Measurements from ENCODE around the gene NRP2.

NRP2 gene

DNA sequence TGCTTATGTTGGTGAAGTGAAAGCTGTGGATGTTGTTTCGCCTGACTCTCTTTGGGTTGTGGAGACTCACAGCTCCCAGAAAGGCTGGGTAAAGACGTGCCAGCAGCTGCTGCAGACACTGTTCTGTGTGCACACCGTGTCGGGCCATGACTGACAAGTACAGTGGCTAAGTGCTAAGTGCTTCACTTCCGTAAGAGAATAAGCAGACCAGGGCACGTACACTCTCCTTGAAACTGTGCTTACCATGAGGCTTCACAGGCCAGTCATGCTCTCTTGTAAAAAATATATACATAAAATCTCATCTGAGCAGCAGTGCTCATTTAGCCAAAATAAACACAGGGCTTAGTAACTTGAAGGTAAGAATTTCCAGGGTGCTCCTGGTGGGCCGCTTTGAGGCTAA lies 86.0 kb downstream of the NRP2 start:
- ATAC-seq (replicated peaks) (no peak), DNase-seq (no peak)
- Mint-ChIP-seq H3K27ac (no peak overlapping the region), H3K9me3 (no peaks in the 10 kb centered on the region), H3K4me3 (no peak overlapping the region), H3K4me1 (ENCODE audit: low read depth in 2 of 2) (peaks cover 2 to 3% of the 10 kb centered on the region in 2 donors), H3K27me3 (peaks cover 39 to 59% of the 10 kb centered on the region in 2 donors), H3K36me3 (ENCODE audit: insufficient read depth) (no peaks in the 10 kb centered on the region)

DNA sequence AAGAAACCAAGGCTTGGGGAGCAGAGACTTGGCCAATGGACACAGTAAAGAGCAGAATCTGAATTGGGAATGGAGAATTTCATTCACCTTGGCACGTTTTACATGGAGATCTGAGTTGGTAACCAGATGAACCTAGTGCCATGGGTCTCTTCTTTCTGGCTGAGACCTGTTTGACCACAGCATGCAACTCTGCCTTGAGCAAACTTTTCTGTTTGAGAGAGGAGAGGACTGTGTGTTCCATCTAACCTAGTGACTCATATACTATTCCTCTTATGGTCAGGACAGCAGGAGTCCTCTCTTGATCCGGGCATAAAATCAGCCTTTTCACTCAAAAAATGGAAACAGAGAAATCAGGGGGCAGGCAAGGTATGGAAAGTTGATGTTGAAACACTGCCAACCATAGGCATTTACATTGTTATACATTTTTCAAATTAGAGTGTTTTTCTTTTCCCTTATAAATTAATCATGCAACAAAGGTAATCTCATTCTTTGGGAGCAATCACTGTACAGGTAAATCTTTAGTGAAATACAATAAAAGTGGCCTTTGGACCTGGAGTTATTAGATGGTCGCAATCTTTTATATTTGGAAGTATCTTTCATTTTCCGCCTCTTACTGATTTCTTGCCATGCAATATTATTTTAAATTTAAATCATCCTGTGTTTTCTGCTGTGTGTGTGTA lies 86.7 kb downstream of the NRP2 start:
- H3K9me3 Mint-ChIP-seq = no peaks in the 10 kb centered on the region
- DNase-seq (no peak), ATAC-seq (replicated peaks) (no peak)
- H3K4me3 Mint-ChIP-seq = no peak overlapping the region
- H3K27ac Mint-ChIP-seq = no peak overlapping the region
- H3K4me1 Mint-ChIP-seq (ENCODE audit: low read depth in 2 of 2) = peaks cover 2 to 3% of the 10 kb centered on the region in 2 donors
- H3K36me3 Mint-ChIP-seq (ENCODE audit: insufficient read depth) = no peaks in the 10 kb centered on the region
- peaks cover 35 to 59% of the 10 kb centered on the region in 2 donors for H3K27me3 Mint-ChIP-seq

DNA sequence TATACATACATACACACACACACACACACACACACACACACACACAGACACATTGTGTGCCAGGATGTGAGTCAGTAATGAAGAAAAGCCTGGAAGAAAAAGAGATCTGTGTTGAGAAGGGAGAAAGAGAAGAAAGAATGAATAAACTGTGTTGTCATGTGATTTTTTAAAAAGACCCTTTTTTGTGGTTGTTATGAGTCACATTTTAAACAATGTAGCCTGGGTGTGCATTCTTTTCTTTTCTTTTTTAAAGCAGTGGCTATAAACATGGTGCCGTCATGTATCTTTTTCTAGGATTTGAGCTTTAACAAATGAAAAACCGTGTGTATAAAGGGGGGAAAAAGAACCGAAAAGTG lies 87.2 kb downstream of the NRP2 start:
- Mint-ChIP-seq H3K4me1 (ENCODE audit: low read depth in 2 of 2) (peaks cover 2 to 3% of the 10 kb centered on the region in 2 donors), H3K27ac (no peak overlapping the region), H3K36me3 (ENCODE audit: insufficient read depth) (no peaks in the 10 kb centered on the region), H3K27me3 (peaks cover 30 to 59% of the 10 kb centered on the region in 2 donors), H3K9me3 (no peaks in the 10 kb centered on the region), H3K4me3 (no peak overlapping the region)
- DNase-seq (no peak), ATAC-seq (replicated peaks) (no peak)

DNA sequence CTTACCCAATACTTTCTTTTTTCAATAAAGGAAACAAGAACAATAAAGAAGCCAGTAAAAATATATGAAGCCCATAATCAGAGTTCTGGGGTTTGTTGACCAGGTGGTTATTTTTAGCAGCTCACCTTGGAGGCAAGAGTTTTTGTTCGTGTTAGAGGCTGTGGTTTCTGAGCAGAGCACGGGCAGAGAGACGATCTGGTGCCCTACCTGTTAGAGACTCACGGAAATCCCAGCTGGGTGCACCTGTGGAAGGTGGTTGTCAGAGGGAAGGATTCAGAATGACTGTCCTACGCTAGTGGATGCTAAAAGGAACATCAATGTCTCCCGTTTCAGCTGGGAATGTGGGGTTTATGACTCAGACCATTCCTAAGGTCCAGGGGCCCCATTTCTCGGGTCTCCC lies 87.6 kb downstream of the NRP2 start:
- no peak overlapping the region for H3K4me3 Mint-ChIP-seq
- peaks cover 2 to 3% of the 10 kb centered on the region in 2 donors for H3K4me1 Mint-ChIP-seq (ENCODE audit: low read depth in 2 of 2)
- H3K27ac Mint-ChIP-seq = no peak overlapping the region
- H3K27me3 Mint-ChIP-seq = peaks cover 26 to 59% of the 10 kb centered on the region in 2 donors
- ATAC-seq (replicated peaks) (no peak), DNase-seq (no peak)
- H3K9me3 Mint-ChIP-seq = no peaks in the 10 kb centered on the region
- H3K36me3 Mint-ChIP-seq (ENCODE audit: insufficient read depth) = no peaks in the 10 kb centered on the region

DNA sequence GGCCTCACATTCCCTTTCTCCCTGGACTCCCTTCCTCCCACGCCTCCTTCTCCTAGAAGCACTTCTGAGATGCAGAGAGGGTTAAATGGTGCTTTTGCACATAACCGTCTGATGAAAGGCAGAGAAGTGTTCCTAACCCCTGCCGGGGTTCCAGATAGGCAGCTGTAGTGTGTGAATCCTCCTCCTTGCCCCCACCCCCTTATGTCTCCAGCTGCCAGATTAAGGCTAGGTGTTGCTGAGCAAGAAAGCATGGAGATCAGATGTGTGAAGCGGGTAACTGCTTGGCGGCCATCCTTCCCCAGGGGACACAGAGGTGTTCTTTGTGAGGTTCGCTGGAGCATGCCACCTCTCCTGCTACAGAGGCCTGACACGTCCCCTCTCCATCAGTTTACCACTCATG lies 88.3 kb downstream of the NRP2 start:
- no peak for ATAC-seq (replicated peaks)
- H3K27ac Mint-ChIP-seq = no peak overlapping the region
- H3K27me3 Mint-ChIP-seq = peaks cover 24 to 53% of the 10 kb centered on the region in 2 donors
- peaks cover 2 to 3% of the 10 kb centered on the region in 2 donors for H3K4me1 Mint-ChIP-seq (ENCODE audit: low read depth in 2 of 2)
- no peaks in the 10 kb centered on the region for H3K36me3 Mint-ChIP-seq (ENCODE audit: insufficient read depth)
- no peak for DNase-seq
- H3K4me3 Mint-ChIP-seq = no peak overlapping the region
- no peaks in the 10 kb centered on the region for H3K9me3 Mint-ChIP-seq

GRCh38 chr2:205771031-205771430 lies 88.7 kb downstream of the NRP2 start:
- H3K36me3 Mint-ChIP-seq (ENCODE audit: insufficient read depth) = no peaks in the 10 kb centered on the region
- H3K9me3 Mint-ChIP-seq = no peaks in the 10 kb centered on the region
- H3K27ac Mint-ChIP-seq = no peak overlapping the region
- H3K4me1 Mint-ChIP-seq (ENCODE audit: low read depth in 2 of 2) = peaks cover 2 to 3% of the 10 kb centered on the region in 2 donors
- no peak for ATAC-seq (replicated peaks)
- DNase-seq = no peak
- H3K4me3 Mint-ChIP-seq = no peak overlapping the region
- H3K27me3 Mint-ChIP-seq = peaks cover 22 to 53% of the 10 kb centered on the region in 2 donors

DNA sequence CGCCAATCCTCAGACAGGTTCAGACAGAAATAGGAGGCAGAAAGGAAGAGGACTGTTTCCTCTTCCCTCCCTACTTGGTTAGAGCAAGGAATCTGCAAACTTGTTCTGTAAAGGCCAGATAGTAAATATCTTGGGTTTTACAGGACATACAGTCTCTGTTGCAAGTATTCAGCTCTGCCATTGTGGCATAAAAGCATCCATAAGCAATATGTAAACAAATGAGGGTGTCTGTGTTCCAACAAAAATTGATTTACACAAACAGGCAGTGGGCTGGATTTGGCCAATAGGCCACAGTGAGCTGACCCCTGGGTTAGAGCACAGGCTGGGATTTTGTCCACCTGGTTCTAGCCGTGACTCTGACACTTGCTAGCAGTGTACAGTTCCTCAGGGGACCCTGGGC lies 89.4 kb downstream of the NRP2 start:
- no peaks in the 10 kb centered on the region for H3K36me3 Mint-ChIP-seq (ENCODE audit: insufficient read depth)
- no peak overlapping the region for H3K27ac Mint-ChIP-seq
- no peak overlapping the region for H3K4me3 Mint-ChIP-seq
- no peaks in the 10 kb centered on the region for H3K9me3 Mint-ChIP-seq
- peaks cover 2 to 3% of the 10 kb centered on the region in 2 donors for H3K4me1 Mint-ChIP-seq (ENCODE audit: low read depth in 2 of 2)
- H3K27me3 Mint-ChIP-seq = peaks cover 24 to 54% of the 10 kb centered on the region in 2 donors
- ATAC-seq (replicated peaks) (no peak), DNase-seq (no peak)

DNA sequence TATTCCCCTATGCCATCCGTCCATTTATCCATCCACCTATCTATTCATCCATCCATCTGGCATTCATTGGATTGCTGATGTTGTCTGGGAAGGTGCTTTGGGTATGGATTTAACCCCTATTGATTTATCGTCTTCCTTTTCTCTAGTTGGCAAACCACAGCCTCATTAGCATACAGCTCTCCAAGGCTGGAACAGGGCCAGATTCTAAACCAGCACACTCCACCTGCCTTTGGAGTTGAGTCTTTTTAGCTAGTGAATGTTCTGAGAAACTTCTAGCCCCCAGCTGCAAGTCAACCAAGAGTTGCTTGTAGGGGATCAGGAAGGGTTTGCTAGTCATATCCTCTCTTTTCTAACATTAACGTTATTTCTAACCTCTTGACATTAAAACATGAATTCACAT lies 90.7 kb downstream of the NRP2 start:
- H3K4me3 Mint-ChIP-seq = no peak overlapping the region
- no peak for ATAC-seq (replicated peaks)
- no peaks in the 10 kb centered on the region for H3K9me3 Mint-ChIP-seq
- DNase-seq = no peak
- peaks cover 30 to 59% of the 10 kb centered on the region in 2 donors for H3K27me3 Mint-ChIP-seq
- H3K27ac Mint-ChIP-seq = no peak overlapping the region
- H3K4me1 Mint-ChIP-seq (ENCODE audit: low read depth in 2 of 2) = no peaks in the 10 kb centered on the region
- H3K36me3 Mint-ChIP-seq (ENCODE audit: insufficient read depth) = no peaks in the 10 kb centered on the region

DNA sequence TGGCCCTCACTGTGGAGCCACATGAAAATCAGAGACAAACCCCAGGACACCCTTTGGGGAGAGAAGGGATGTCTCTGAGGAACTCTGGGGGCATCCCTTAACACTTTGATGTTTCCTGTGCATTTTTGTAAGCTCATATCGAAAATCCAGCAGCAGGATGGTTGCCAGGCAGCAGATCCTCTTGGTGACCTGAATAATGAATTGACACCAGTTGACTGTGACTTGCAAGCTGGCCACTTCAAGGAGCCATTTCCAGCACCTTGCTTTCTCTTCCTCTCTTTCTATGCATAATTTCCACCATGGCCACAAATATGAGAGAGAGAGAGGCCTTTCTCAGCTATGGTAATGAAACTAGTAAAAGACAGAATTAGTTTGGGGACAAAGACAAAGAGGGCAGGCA lies 91.7 kb downstream of the NRP2 start:
- peaks cover 30 to 69% of the 10 kb centered on the region in 2 donors for H3K27me3 Mint-ChIP-seq
- DNase-seq (no peak), ATAC-seq (replicated peaks) (no peak)
- no peaks in the 10 kb centered on the region for H3K9me3 Mint-ChIP-seq
- no peaks in the 10 kb centered on the region for H3K4me1 Mint-ChIP-seq (ENCODE audit: low read depth in 2 of 2)
- H3K36me3 Mint-ChIP-seq (ENCODE audit: insufficient read depth) = no peaks in the 10 kb centered on the region
- H3K4me3 Mint-ChIP-seq = no peak overlapping the region
- H3K27ac Mint-ChIP-seq = no peak overlapping the region

DNA sequence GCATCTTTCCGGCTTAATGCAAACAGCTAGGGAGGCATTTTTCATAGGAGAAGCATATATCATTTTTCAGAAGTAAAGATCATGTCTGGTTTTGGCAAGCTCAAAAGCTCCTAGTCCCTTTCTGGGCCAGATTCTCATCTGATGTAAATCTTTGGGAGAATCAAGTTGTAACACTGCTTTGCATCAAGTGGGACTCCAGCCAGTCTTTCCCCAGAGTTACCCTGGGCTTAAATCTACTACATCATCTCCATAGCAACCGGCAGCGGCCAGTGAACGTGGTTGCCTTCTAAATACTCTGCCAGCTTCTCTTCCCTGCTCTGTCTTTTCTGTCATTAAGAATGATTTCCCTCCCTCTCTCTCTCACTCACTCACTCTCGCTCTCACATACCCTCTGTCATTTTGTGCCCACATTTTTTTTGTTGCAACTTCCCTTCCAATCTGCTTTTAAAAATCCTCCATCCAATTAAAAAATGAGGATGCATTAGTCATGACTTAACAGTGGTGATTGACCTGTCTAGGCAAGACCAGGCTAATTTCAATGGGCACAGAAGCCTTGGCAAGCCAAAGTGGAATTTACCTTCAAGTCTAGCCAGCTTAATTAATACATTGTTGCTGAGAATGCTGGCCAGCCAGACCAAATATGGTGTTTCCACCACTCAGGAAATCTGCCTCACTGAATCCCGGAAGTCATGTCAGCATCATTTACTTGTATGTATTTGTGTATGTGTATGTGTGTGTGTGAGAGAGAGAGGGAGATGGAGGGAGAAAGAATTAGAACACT lies 93.0 kb downstream of the NRP2 start:
- no peak for DNase-seq
- Mint-ChIP-seq H3K36me3 (ENCODE audit: insufficient read depth) (no peaks in the 10 kb centered on the region), H3K9me3 (no peaks in the 10 kb centered on the region), H3K27ac (no peak overlapping the region), H3K4me3 (no peak overlapping the region), H3K4me1 (ENCODE audit: low read depth in 2 of 2) (no peaks in the 10 kb centered on the region), H3K27me3 (peaks cover 30 to 68% of the 10 kb centered on the region in 2 donors)
- no peak for ATAC-seq (replicated peaks)

GRCh38 chr2:205776139-205776538 lies 93.8 kb downstream of the NRP2 start:
- DNase-seq (no peak), ATAC-seq (replicated peaks) (no peak)
- no peak overlapping the region for H3K27ac Mint-ChIP-seq
- H3K36me3 Mint-ChIP-seq (ENCODE audit: insufficient read depth) = no peaks in the 10 kb centered on the region
- no peaks in the 10 kb centered on the region for H3K9me3 Mint-ChIP-seq
- H3K27me3 Mint-ChIP-seq = peaks cover 30 to 60% of the 10 kb centered on the region in 2 donors
- H3K4me3 Mint-ChIP-seq = no peak overlapping the region
- no peaks in the 10 kb centered on the region for H3K4me1 Mint-ChIP-seq (ENCODE audit: low read depth in 2 of 2)

GRCh38 chr2:205776720-205777119 lies 94.4 kb downstream of the NRP2 start:
- no peak for ATAC-seq (replicated peaks)
- Mint-ChIP-seq H3K27me3 (peaks cover 30 to 63% of the 10 kb centered on the region in 2 donors), H3K9me3 (no peaks in the 10 kb centered on the region)

DNA sequence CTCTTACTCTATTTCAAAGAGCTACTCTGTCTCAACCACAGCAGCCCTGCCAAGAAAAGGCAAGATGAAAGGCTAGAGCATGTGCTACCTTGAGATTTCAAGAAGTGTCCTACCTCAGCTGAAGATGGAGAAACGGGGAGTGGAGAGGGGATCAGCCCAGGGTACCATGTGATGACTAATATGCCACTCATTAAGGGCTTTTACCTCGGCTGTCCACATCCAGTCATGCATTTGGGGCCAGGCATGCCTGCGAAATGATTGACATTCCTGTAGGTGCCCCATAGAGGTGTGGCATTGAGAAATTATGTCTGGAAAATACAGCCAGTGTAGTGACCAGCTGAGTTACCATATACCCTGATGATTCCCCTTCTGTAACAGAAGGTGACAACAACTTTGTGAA lies 96.1 kb downstream of the NRP2 start:
- ATAC-seq (replicated peaks) = no peak
- peaks cover 25 to 65% of the 10 kb centered on the region in 2 donors for H3K27me3 Mint-ChIP-seq

More at GRCh38 chr2:205776720-205777119, 94.4 kb downstream of the NRP2 start:
- Mint-ChIP-seq H3K4me1 (ENCODE audit: low read depth in 2 of 2) (no peaks in the 10 kb centered on the region), H3K36me3 (ENCODE audit: insufficient read depth) (no peaks in the 10 kb centered on the region), H3K27ac (no peak overlapping the region), H3K4me3 (no peak overlapping the region)
- DNase-seq = no peak

DNA sequence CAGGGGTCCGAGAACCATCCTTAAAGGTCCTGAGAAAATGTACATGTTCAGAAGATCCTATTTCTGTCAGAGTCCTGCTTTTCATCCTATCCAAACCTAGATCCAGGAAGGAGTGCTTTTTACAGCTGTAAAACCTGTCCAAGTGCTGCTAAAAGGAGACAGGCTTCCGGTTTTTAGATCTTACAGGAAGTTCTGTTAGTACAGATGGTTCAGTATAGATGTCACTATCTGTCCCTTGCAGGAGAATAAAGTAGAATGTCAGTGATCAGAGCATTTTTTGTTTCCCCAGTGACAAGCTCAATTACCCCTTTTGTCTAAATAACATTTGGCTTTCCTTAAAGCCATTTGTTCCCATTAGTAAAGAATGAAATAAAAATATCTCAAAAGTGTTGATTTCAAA lies 98.3 kb downstream of the NRP2 start:
- Mint-ChIP-seq H3K36me3 (ENCODE audit: insufficient read depth) (no peaks in the 10 kb centered on the region), H3K27me3 (peaks cover 21 to 48% of the 10 kb centered on the region in 2 donors), H3K4me3 (no peak overlapping the region), H3K4me1 (ENCODE audit: low read depth in 2 of 2) (no peaks in the 10 kb centered on the region), H3K27ac (no peak overlapping the region), H3K9me3 (no peaks in the 10 kb centered on the region)
- DNase-seq = no peak
- no peak for ATAC-seq (replicated peaks)

More for the DNA sequence above, 96.1 kb downstream of the NRP2 start:
- Mint-ChIP-seq H3K9me3 (no peaks in the 10 kb centered on the region), H3K27ac (no peak overlapping the region), H3K4me1 (ENCODE audit: low read depth in 2 of 2) (no peaks in the 10 kb centered on the region), H3K36me3 (ENCODE audit: insufficient read depth) (no peaks in the 10 kb centered on the region), H3K4me3 (no peak overlapping the region)
- no peak for DNase-seq
